OCI-LY3 (cell line): ENCODE results near the gene CASZ1.

Experiments used
- H2AFZ ChIP-seq: fragments of 200-600, 300-600 bp; shearing (Covaris generic); 2 replicates; pipeline ENCODE4 v1.6.0; 2014; ENCODE audit warnings: antibody characterized with exemption, low read depth, low read length
- H3K27ac ChIP-seq: fragments of 200-600, 300-600 bp; sonication (generic); 2 replicates; pipeline ENCODE4 v1.5.1; 2014; ENCODE audit warnings: mild to moderate bottlenecking, low read length, moderate library complexity, mixed read lengths
- H3K27me3 ChIP-seq: fragments of 200-600, 300-600 bp; sonication (generic); 2 replicates; pipeline ENCODE4 v1.6.1; 2014; ENCODE audit warnings: low read depth, low read length, mixed read lengths
- H3K36me3 ChIP-seq: fragments of 200-600, 300-600 bp; sonication (generic); replicated peaks from 2 replicates; pipeline ENCODE3; 2014; ENCODE audit warnings: low read depth, low read length, mixed read lengths
- H3K4me1 ChIP-seq: fragments of 300-600, 200-600 bp; sonication (generic); 2 replicates; pipeline ENCODE4 v1.6.1; 2014; ENCODE audit warnings: low read length, mixed read lengths
- H3K4me2 ChIP-seq: fragments of 200-600, 300-600 bp; sonication (generic); 2 replicates; pipeline ENCODE4 v1.6.1; 2014; ENCODE audit warnings: low read length, mixed read lengths
- H3K4me3 ChIP-seq: fragments of 300-600, 200-600 bp; sonication (generic); 2 replicates; pipeline ENCODE4 v1.5.1; 2014; ENCODE audit warnings: antibody characterized with exemption, mild to moderate bottlenecking, low read length, moderate library complexity
- H3K79me2 ChIP-seq: fragments of 300-600, 200-600 bp; shearing (Covaris generic); 2 replicates; pipeline ENCODE4 v1.6.1; 2014; ENCODE audit warnings: mild to moderate bottlenecking, low read length, mixed read lengths
- H3K9ac ChIP-seq: fragments of 300-600, 200-600 bp; shearing (Covaris generic); 2 replicates; pipeline ENCODE4 v1.6.0; 2014; ENCODE audit warnings: mild to moderate bottlenecking, low read length, moderate library complexity
- H3K9me3 ChIP-seq: fragments of 200-600, 300-600 bp; shearing (Covaris generic); 2 replicates; pipeline ENCODE4 v1.6.1; 2014; ENCODE audit warnings: low read length, mixed read lengths; ENCODE audit not compliant: insufficient read depth
- H4K20me1 ChIP-seq: fragments of 200-600, 300-600 bp; sonication (generic); 2 replicates; pipeline ENCODE4 v1.6.1; 2016; ENCODE audit warnings: low read length, mixed read lengths; ENCODE audit not compliant: insufficient read depth
- CTCF ChIP-seq: fragments of 200-600, 300-600 bp; sonication (generic); IDR thresholded peaks from 2 replicates; pipeline ENCODE4 v1.5.1; 2014; ENCODE audit warnings: antibody characterized with exemption, low read length, low read depth
- EZH2phosphoT487 ChIP-seq: fragments of 200-600 bp; shearing (Covaris generic); IDR thresholded peaks from 2 replicates; pipeline ENCODE4 v1.6.1; 2018; ENCODE audit warnings: antibody characterized with exemption, mixed run types, low read depth

The CASZ1 gene

GRCh38 chr1:10703702-10704101 is 92.7 kb downstream of the CASZ1 start:
- no peaks in the 10 kb centered on the region for H4K20me1 ChIP-seq
- no peak overlapping the region for H3K4me3 ChIP-seq
- H3K79me2 ChIP-seq = no peaks in the 10 kb centered on the region
- H3K4me2 ChIP-seq = no peak overlapping the region
- H3K4me1 ChIP-seq = no peaks in the 10 kb centered on the region
- H3K27me3 ChIP-seq = peaks cover 14% of the 10 kb centered on the region
- H3K9ac ChIP-seq = no peak overlapping the region
- TF ChIP-seq EZH2phosphoT487 = no peak
- TF ChIP-seq CTCF = no peak
- no peaks in the 10 kb centered on the region for H3K9me3 ChIP-seq
- no peaks in the 10 kb centered on the region for H3K36me3 ChIP-seq
- no peak overlapping the region for H2AFZ ChIP-seq
- no peak overlapping the region for H3K27ac ChIP-seq

DNA sequence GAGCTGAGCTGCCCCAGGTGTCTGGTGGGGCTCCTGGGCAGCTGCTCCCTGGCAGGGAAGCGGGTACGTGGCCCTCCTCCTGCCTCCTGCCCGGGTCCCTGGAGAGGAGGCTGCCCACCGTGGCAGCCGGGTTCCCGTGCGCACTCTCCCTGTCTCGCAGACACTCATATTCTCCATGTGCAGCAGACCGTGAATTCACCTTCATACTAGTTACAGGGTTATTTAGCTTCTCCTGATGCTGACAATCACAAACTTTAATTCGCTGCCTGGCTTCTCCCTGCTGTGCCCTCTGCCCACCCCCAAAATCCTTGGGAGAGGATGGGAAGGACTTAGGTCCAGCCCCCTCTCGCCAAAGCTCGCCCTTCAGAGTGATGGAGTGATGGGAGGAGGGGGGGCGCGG is 95.3 kb downstream of the CASZ1 start:
- TF ChIP-seq EZH2phosphoT487 (no peak), CTCF (no peak)
- no peak overlapping the region for H3K4me3 ChIP-seq
- H3K79me2 ChIP-seq = no peaks in the 10 kb centered on the region
- H3K27me3 ChIP-seq = peaks cover 14% of the 10 kb centered on the region
- H2AFZ ChIP-seq = no peak overlapping the region
- H3K9ac ChIP-seq = no peak overlapping the region
- H3K9me3 ChIP-seq = no peaks in the 10 kb centered on the region
- H3K27ac ChIP-seq = no peak overlapping the region
- no peaks in the 10 kb centered on the region for H4K20me1 ChIP-seq
- no peak overlapping the region for H3K4me2 ChIP-seq
- no peaks in the 10 kb centered on the region for H3K4me1 ChIP-seq
- no peaks in the 10 kb centered on the region for H3K36me3 ChIP-seq

- H3K27me3 ChIP-seq = peaks cover 14% of the 10 kb centered on the region
- H3K9me3 ChIP-seq = no peaks in the 10 kb centered on the region
- H3K4me2 ChIP-seq = no peak overlapping the region
- no peaks in the 10 kb centered on the region for H3K79me2 ChIP-seq
- H3K4me3 ChIP-seq = no peak overlapping the region
- H3K36me3 ChIP-seq = no peaks in the 10 kb centered on the region
- H3K27ac ChIP-seq = no peak overlapping the region
- no peak overlapping the region for H2AFZ ChIP-seq
- H3K9ac ChIP-seq = no peak overlapping the region
- no peaks in the 10 kb centered on the region for H3K4me1 ChIP-seq
- TF ChIP-seq CTCF (no peak), EZH2phosphoT487 (no peak)
- H4K20me1 ChIP-seq = no peaks in the 10 kb centered on the region
Measured at GRCh38 chr1:10699470-10699835, 97.0 kb downstream of the CASZ1 start.

DNA sequence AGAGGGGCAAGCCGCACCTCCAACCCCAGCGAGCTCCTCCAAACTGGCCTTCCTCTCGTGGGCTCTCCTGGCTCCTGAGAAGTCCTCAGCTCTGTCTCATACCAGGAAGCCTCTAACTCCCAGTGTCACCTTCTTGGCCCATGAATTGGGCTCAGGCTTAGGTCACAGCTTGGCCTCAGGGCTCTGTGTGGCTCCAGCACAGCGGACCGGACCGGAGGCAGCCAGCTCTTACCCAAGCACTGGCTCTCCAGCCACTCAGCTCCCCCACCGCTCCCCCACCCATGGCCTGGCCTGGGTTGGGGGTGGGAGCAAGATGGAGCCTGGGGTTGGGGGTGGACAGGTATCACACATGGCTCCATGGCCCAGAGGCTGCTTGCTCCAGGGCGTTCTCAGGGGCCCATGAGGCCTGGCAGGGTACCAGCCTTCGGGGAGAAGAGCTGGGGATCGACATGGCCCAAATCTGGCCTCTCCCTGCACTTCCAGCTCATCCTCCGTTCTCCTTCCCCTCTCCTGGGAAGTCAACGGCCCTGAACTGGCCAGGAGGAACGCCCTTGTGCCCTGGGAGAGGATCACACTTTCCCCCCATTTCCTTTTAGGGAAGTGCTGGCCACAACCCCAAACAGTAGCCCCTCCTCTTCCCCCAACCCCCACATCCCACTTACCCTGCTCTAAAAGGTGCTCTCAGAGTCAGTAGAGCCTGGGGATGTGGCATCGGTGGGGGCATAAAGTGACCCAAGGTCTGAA is 97.5 kb downstream of the CASZ1 start:
- TF ChIP-seq CTCF (no peak), EZH2phosphoT487 (no peak)

More for the DNA sequence above, 97.5 kb downstream of the CASZ1 start:
- Histone ChIP-seq H3K27me3 (peaks cover 14% of the 10 kb centered on the region), H3K27ac (no peak overlapping the region), H3K79me2 (no peaks in the 10 kb centered on the region), H3K9ac (no peak overlapping the region), H3K4me2 (no peak overlapping the region), H3K4me3 (no peak overlapping the region), H2AFZ (no peak overlapping the region), H4K20me1 (no peaks in the 10 kb centered on the region), H3K9me3 (no peaks in the 10 kb centered on the region), H3K36me3 (no peaks in the 10 kb centered on the region), H3K4me1 (no peaks in the 10 kb centered on the region)
